Ovary (tissue), 9 donors: ENCODE measurements around the gene HAGH. TPM values are rescaled to one million over a fixed set of nuclear protein-coding genes. Genes with fewer than 3 reads are reported as not detected.

Experiments
- DNase-seq, 5 donors: peaks; one replicate each; pipeline ENCODE4 v3.0.0-alpha.2; 2019 to 2020
- H3K27ac ChIP-seq, 2 donors: fragments of 200-600 bp; one replicate each; pipeline versions ENCODE4 v1.5.1 to v1.8.0; 2019 to 2022
- H3K27me3 ChIP-seq: fragments of 200-600 bp; one replicate; pipeline ENCODE4 v1.8.0; 2022
- H3K36me3 ChIP-seq: fragments of 200-600 bp; sonication (generic); one replicate; pipeline ENCODE4 v1.5.1; 2019
- H3K4me1 ChIP-seq: one replicate; pipeline ENCODE4 v1.8.1; 2013; ENCODE audit warnings: mild to moderate bottlenecking, moderate library complexity; ENCODE audit not compliant: insufficient read depth
- H3K4me3 ChIP-seq: fragments of 200-600 bp; sonication (generic); one replicate; pipeline ENCODE4 v1.5.1; 2017
- H3K9me3 ChIP-seq, 2 donors: fragments of 200-600 bp in 1 of 2; sonication (generic) in 1 of 2; one replicate each; pipeline versions ENCODE4 v1.5.1 to v1.8.1; 2013 to 2019; ENCODE audit warnings: mild to moderate bottlenecking in 1 of 2, moderate library complexity in 1 of 2
- EP300 ChIP-seq: sonication (generic); formaldehyde crosslinking; IDR thresholded peaks from one replicate; pipeline ENCODE4 v1.6.1; 2017; ENCODE audit warnings: antibody characterized with exemption
- POLR2A ChIP-seq: fragments of 450-650 bp; IDR thresholded peaks from one replicate; pipeline ENCODE4 v1.6.1; 2017; ENCODE audit warnings: antibody characterized with exemption, mild to moderate bottlenecking, moderate library complexity
- WGBS, 3 donors: extraction: QIAGEN DNeasy Blood & Tissue Kit in 1 of 3; methylation state at CpG; one replicate each; pipeline versions ENCODE4 v1.1.5 to v1.1.7; 2013 to 2017; 5-methylcytosine and 5-hydroxymethylcytosine counted together
- intact Hi-C, 4 donors: fragments of 100-400 bp; cut with DNase I; formaldehyde crosslinking; loops; one replicate each; pipeline versions ENCODE4 v1.11.0 to v1.15.1; 2022 to 2023
- polyA plus RNA-seq, 2 donors: library from polyadenylated mRNA; stranded (reverse); fragments of 200-250 nt in 1 of 2; fragments of 350-450 nt in 1 of 2; fragmentation: Illumina TruSeq in 1 of 2; extraction: RNeasy Lipid Tissue Mini Kit (QIAGEN cat#74804) in 1 of 2; gene quantifications; one replicate each; pipeline ENCODE4 v1.2.3, GENCODE V29; 2013 to 2014
- total RNA-seq, 7 donors: library from RNA; depleted of rRNA in 2 of 7; stranded (reverse); fragments of >200 nt in 2 of 7; fragmentation: NEBNext Ultra II Directional in 3 of 7; extraction: Animal tissue kit (Norgen Biotek cat#: 25700) in 3 of 7; gene quantifications; one replicate each; pipeline versions ENCODE4 v1.1.0 to v1.2.4, GENCODE V29; 2016 to 2023
- TF ChIP-seq, protein P1 (sequence below), 3 donors: fragments of 450-650 bp in 2 of 3; fragments of 200-600 bp in 1 of 3; IDR thresholded peaks; one replicate each; pipeline versions ENCODE4 v1.5.1 to v1.8.0; 2016 to 2022; ENCODE audit warnings: antibody characterized with exemption in 3 of 3, mild to moderate bottlenecking in 1 of 3
- donor health status: DM: no; HTN: no; CAD: no; lungs with moderate emphysema.
- donor health status: DM: no; HTN: no; CAD: no.
- donor health status: Bipolar disorder and iron deficiency.
- donor health status: DM: yes; HTN: yes; CAD: no.
- donor health status: DM: no; HTN: no; CAD: no.
- donor health status: DM: yes; HTN: yes; CAD: no.

The HAGH gene
- total and polyA plus RNA-seq, 9 donors, result 7.7 to 70.2 (median 37.0) TPM

DNA sequence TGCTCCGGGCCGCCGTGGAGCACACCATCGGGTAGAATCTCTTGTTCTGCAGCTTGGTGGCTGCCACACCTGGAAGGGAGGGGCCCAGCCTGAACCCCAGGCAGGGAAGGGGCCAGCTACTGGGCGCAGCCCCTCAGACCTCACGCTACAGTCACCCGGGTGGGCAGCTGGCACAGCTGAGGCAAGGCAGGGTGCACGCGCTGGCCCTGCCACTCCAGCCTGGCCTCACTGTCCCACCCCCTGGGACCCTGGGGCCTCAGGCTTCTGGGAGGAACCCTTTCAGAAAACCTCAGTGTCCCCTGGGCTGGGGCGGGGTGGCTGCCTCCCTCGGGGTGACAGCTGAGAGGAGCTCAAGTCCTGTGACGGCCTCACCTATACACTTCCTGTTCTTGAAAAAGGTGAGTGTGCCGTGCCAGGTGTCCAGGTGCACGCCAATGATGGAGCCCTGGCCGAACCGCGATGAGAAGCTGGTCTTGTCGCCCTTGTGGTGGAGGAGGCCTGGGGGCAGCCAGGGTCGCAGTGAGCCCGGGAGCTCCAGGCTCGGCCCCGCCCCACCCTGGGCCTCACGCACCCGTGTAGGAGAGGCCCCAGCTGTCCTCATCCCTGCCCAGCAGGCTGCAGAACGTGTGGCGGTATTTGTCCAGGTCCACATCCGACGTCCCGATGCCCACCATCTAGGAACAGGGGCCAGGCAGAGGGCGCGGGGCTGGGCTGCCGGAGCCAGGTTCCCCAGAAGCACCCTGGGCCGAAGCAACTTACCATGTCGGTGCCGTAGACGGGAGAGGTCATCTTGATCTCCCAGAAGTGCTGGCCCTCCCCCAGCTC, 49.0 kb downstream of the HAGH start:
- H3K4me1 ChIP-seq, result peaks cover 15% of the 10 kb centered on the region
- no peaks in the 10 kb centered on the region for H3K9me3 ChIP-seq
- H3K27me3 ChIP-seq, result no peaks in the 10 kb centered on the region
- TF ChIP-seq EP300 (no peak), POLR2A (no peak)
- TF ChIP-seq, protein P1, sequence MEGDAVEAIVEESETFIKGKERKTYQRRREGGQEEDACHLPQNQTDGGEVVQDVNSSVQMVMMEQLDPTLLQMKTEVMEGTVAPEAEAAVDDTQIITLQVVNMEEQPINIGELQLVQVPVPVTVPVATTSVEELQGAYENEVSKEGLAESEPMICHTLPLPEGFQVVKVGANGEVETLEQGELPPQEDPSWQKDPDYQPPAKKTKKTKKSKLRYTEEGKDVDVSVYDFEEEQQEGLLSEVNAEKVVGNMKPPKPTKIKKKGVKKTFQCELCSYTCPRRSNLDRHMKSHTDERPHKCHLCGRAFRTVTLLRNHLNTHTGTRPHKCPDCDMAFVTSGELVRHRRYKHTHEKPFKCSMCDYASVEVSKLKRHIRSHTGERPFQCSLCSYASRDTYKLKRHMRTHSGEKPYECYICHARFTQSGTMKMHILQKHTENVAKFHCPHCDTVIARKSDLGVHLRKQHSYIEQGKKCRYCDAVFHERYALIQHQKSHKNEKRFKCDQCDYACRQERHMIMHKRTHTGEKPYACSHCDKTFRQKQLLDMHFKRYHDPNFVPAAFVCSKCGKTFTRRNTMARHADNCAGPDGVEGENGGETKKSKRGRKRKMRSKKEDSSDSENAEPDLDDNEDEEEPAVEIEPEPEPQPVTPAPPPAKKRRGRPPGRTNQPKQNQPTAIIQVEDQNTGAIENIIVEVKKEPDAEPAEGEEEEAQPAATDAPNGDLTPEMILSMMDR (IDR thresholded peaks at IDR 0.05), result no peak
- 67 to 78% (median 68%) methylated on average over 28 to 36 of the region's 36 CpGs for WGBS, 3 donors
- intact Hi-C loops, result no loop called here
- no peak overlapping the region for H3K4me3 ChIP-seq
- no peak overlapping the region for H3K27ac ChIP-seq
- DNase-seq, result peak in 3 of 5 donors; percentile 26 to 47 (median 29)
- H3K36me3 ChIP-seq, result no peaks in the 10 kb centered on the region

DNA sequence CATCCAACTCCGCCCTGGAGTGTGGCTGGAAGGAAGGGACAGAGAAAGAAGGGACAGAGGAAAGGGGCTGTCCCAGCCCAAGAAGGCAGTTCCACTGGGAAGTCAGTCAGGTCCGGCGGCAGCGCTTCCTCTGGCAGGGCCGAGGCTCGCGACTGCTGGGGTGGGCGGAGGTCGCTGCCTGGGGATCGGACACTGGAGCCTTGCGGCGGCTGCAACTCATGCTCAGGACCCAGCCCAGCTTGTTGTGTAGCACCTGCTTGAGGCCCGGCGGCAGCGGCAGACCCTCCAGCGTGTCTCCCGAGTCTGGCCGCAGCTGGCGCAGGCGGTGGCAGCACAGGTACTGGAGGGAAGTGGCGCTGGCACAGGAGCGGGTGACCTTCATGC, 49.6 kb downstream of the HAGH start:
- H3K4me3 ChIP-seq, result no peak overlapping the region
- peak in 1 of 5 donors; percentile 27 for DNase-seq
- no peaks in the 10 kb centered on the region for H3K9me3 ChIP-seq
- 86 to 88% (median 86%) methylated on average over 20 to 22 of the region's 22 CpGs for WGBS, 3 donors
- intact Hi-C loops, result no loop called here
- H3K27me3 ChIP-seq, result no peaks in the 10 kb centered on the region
- peaks cover 20% of the 10 kb centered on the region for H3K4me1 ChIP-seq
- no peaks in the 10 kb centered on the region for H3K36me3 ChIP-seq
- H3K27ac ChIP-seq, result no peak overlapping the region
- TF ChIP-seq POLR2A, result no peak

DNA sequence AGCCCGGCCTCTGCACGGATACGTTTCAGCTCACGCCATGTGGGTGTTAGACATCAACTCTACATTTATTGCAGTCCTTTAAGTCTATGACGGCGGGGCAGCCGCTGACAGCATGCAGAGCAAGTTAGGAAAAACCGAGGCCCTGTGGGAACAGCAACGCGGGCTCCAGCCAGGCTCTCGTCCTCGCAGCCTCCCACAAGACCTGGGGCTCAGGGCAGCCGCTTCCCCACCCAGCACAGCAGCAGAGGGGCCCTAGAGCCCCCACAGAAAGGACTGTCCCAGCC, 50.0 kb downstream of the HAGH start:
- 71 to 74% (median 72%) methylated on average over 13 of the region's 13 CpGs for WGBS, 3 donors

DNA sequence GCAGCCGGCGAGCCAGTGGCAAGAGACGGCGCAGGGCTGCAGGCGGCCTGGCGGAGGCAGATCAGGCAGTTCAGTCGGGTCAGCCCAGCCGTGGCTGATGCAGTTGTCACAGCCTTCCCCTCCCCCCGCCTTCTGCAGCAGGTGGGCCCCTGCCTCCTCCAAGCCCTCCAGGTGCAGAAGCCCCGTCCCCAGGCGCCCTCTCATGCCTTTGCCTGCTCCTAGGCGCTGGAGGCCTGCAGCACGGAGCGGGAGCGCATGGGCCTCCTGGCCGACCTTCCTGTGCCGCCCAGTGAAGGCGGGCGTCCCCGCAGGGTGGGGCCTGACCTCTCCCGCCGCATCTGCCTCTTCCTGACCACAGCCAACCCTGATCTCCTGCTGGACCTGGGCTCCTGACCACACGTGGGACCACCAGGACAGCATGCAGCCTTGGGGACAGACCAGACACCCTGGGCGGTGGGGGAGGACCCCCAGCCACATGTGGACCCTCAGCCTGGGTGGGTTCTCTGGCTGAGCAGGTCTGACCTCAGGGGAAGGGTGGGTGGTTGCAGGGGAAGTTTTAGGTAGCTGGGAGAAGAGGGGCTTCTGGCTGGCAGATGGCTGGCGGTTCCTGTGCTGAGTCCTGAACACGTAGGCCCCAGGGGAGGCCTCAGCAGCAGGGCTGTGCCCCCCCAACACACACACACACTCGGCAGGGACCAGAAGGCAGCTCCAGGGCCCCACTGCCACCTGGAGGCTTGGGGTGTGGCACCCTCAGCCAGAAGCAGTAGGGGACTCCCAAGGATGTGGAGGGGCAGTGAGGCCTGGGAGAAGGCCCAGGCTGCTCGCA, 50.6 kb downstream of the HAGH start:
- peaks cover 19% of the 10 kb centered on the region for H3K4me1 ChIP-seq

More for the DNA sequence above, 50.0 kb downstream of the HAGH start:
- no peak overlapping the region for H3K4me3 ChIP-seq
- H3K27me3 ChIP-seq, result no peaks in the 10 kb centered on the region
- H3K27ac ChIP-seq, result no peak overlapping the region
- no peaks in the 10 kb centered on the region for H3K9me3 ChIP-seq
- no peak for DNase-seq
- no peaks in the 10 kb centered on the region for H3K36me3 ChIP-seq
- intact Hi-C loops, result no loop called here
- TF ChIP-seq POLR2A, result no peak
- TF ChIP-seq, protein P1 (IDR thresholded peaks at IDR 0.05), result no peak
- TF ChIP-seq EP300, result no peak
- peaks cover 20% of the 10 kb centered on the region for H3K4me1 ChIP-seq

More for the DNA sequence above, 50.6 kb downstream of the HAGH start:
- DNase-seq, result peak in 2 of 5 donors; percentile 30 to 37
- intact Hi-C loops, result no loop called here
- WGBS, 3 donors, result 72 to 75% (median 72%) methylated on average over 28 of the region's 28 CpGs
- H3K9me3 ChIP-seq, result no peaks in the 10 kb centered on the region
- no peaks in the 10 kb centered on the region for H3K27me3 ChIP-seq
- TF ChIP-seq, protein P1 (IDR thresholded peaks at IDR 0.05), result no peak
- no peak for TF ChIP-seq EP300
- TF ChIP-seq POLR2A, result no peak
- H3K27ac ChIP-seq, result no peak overlapping the region
- H3K4me3 ChIP-seq, result no peak overlapping the region
- H3K36me3 ChIP-seq, result no peaks in the 10 kb centered on the region
